Neural progenitor cell (in vitro differentiated cells): ENCODE results near the gene FLVCR2.

Source experiments
- EZH2 ChIP-seq: fragments of 200-600 bp; sonication (generic); IDR thresholded peaks from 2 replicates; pipeline ENCODE4 v1.6.1; 2017; ENCODE audit warnings: antibody characterized with exemption, mild to moderate bottlenecking, moderate library complexity
- TF ChIP-seq, protein P1 (sequence below): fragments of 200-600 bp; sonication (generic); IDR thresholded peaks from 2 replicates; pipeline ENCODE4 v1.5.1; 2017; ENCODE audit warnings: antibody characterized with exemption, mild to moderate bottlenecking

- TF ChIP-seq, protein P1, sequence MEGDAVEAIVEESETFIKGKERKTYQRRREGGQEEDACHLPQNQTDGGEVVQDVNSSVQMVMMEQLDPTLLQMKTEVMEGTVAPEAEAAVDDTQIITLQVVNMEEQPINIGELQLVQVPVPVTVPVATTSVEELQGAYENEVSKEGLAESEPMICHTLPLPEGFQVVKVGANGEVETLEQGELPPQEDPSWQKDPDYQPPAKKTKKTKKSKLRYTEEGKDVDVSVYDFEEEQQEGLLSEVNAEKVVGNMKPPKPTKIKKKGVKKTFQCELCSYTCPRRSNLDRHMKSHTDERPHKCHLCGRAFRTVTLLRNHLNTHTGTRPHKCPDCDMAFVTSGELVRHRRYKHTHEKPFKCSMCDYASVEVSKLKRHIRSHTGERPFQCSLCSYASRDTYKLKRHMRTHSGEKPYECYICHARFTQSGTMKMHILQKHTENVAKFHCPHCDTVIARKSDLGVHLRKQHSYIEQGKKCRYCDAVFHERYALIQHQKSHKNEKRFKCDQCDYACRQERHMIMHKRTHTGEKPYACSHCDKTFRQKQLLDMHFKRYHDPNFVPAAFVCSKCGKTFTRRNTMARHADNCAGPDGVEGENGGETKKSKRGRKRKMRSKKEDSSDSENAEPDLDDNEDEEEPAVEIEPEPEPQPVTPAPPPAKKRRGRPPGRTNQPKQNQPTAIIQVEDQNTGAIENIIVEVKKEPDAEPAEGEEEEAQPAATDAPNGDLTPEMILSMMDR, result no peak
- TF ChIP-seq EZH2, result no peak
Measured at GRCh38 chr14:75607842-75608640, 29.6 kb downstream of the FLVCR2 start.
